NCI-H82 (cell line): ENCODE data around the gene TFF1.

ENCODE experiments used
- DNase-seq: peaks from one replicate; lab custom pipeline; 2025; lab: John Stamatoyannopoulos, UW

The TFF1 gene

GRCh38 chr21:42317826-42318746 is 48.2 kb downstream of the TFF1 start:
- no peak for DNase-seq

GRCh38 chr21:42317341-42317741 is 49.0 kb downstream of the TFF1 start:
- no peak for DNase-seq

- no peak for DNase-seq
These were observed 49.4 kb downstream of the TFF1 start for GRCh38 chr21:42316891-42317290.

GRCh38 chr21:42315296-42315891 is 50.9 kb downstream of the TFF1 start, which contains the start of gene TFF3:
Gene TFF3 (minus strand): TSS chr21:42315409. CDS start chr21:42315374, 35 bp downstream.
- no peak for DNase-seq

GRCh38 chr21:42314616-42315295 is 51.6 kb downstream of the TFF1 start:
- no peak for DNase-seq

GRCh38 chr21:42313501-42313969 is 52.8 kb downstream of the TFF1 start:
- no peak for DNase-seq

- DNase-seq = no peak
These were observed 53.7 kb downstream of the TFF1 start for GRCh38 chr21:42312626-42313104.
